Liver (tissue), 9 donors: Measurements from ENCODE around the gene DEAF1. TPM values are rescaled to one million over a fixed set of nuclear protein-coding genes. Genes with fewer than 3 reads are reported as not detected.

ENCODE experiments used
- DNase-seq: peaks from one replicate; pipeline ENCODE4 v3.0.0-alpha.2; 2017; ENCODE audit warnings: low spot score
- H3K27ac ChIP-seq, 2 donors: one replicate each; pipeline ENCODE4 v1.7.0; 2013; ENCODE audit warnings: inconsistent platforms in 2 of 2, low read length in 2 of 2, control low read depth in 1 of 2, low read depth in 1 of 2, mild to moderate bottlenecking in 1 of 2
- H3K27me3 ChIP-seq, 4 donors: one replicate each; pipeline versions ENCODE4 v1.6.1 to v1.7.0; 2013; ENCODE audit warnings: low read length in 3 of 4, inconsistent platforms in 1 of 4, mild to moderate bottlenecking in 1 of 4, moderate library complexity in 1 of 4; ENCODE audit not compliant: control insufficient read depth in 4 of 4, insufficient read depth in 4 of 4
- H3K36me3 ChIP-seq, 4 donors: one replicate each; pipeline versions ENCODE4 v1.6.1 to v1.7.0; 2013; ENCODE audit warnings: low read length in 3 of 4, mild to moderate bottlenecking in 3 of 4, low read depth in 1 of 4, moderate library complexity in 1 of 4; ENCODE audit not compliant: control insufficient read depth in 4 of 4, insufficient read depth in 3 of 4
- H3K4me1 ChIP-seq, 4 donors: one replicate each; pipeline versions ENCODE4 v1.6.1 to v1.7.0; 2013; ENCODE audit warnings: low read length in 3 of 4, mild to moderate bottlenecking in 3 of 4, moderate library complexity in 1 of 4; ENCODE audit not compliant: control insufficient read depth in 4 of 4, insufficient read depth in 4 of 4
- H3K4me3 ChIP-seq, 3 donors: one replicate each; pipeline versions ENCODE4 v1.6.1 to v1.7.0; 2013; ENCODE audit warnings: low read length in 3 of 3, control low read depth in 1 of 3, low read depth in 1 of 3, mild to moderate bottlenecking in 1 of 3
- H3K9ac ChIP-seq, 2 donors: one replicate each; pipeline ENCODE4 v1.7.0; 2013; ENCODE audit warnings: low read length in 2 of 2, mild to moderate bottlenecking in 2 of 2, moderate library complexity in 2 of 2, control low read depth in 1 of 2, low read depth in 1 of 2
- H3K9me3 ChIP-seq, 4 donors: one replicate each; pipeline versions ENCODE4 v1.6.1 to v1.7.0; 2013; ENCODE audit warnings: low read length in 3 of 4; ENCODE audit not compliant: control insufficient read depth in 4 of 4
- ATF3 ChIP-seq: IDR thresholded peaks from 2 replicates; pipeline ENCODE4 v1.6.1; 2016; ENCODE audit warnings: antibody characterized with exemption
- FOXA1 ChIP-seq: IDR thresholded peaks from 2 replicates; pipeline ENCODE4 v1.6.1; 2016; ENCODE audit warnings: antibody characterized with exemption
- FOXA2 ChIP-seq: IDR thresholded peaks from 2 replicates; pipeline ENCODE4 v1.6.1; 2016; ENCODE audit warnings: antibody characterized with exemption
- GABPA ChIP-seq, 2 donors: IDR thresholded peaks in 1 of 2; conservative IDR thresholded peaks in 1 of 2; 2 replicates each; pipeline ENCODE4 v1.6.1; 2016; ENCODE audit warnings: antibody characterized with exemption in 2 of 2, mild to moderate bottlenecking in 1 of 2, moderate library complexity in 1 of 2
- HNF4A ChIP-seq, 2 donors: conservative IDR thresholded peaks; 2 replicates each; pipeline ENCODE4 v1.6.1; 2016; ENCODE audit warnings: antibody characterized with exemption in 2 of 2, mild to moderate bottlenecking in 2 of 2
- HNF4G ChIP-seq: IDR thresholded peaks from 2 replicates; pipeline ENCODE4 v1.6.1; 2016; ENCODE audit warnings: antibody characterized with exemption
- JUND ChIP-seq, 2 donors: IDR thresholded peaks; 2 replicates each; pipeline ENCODE4 v1.6.1; 2016; ENCODE audit warnings: antibody characterized with exemption in 2 of 2
- MAX ChIP-seq: IDR thresholded peaks from 2 replicates; pipeline ENCODE4 v1.6.1; 2016; ENCODE audit warnings: antibody characterized with exemption
- NR2F2 ChIP-seq: IDR thresholded peaks from 2 replicates; pipeline ENCODE4 v1.6.1; 2016; ENCODE audit warnings: antibody characterized with exemption
- RAD21 ChIP-seq, 2 donors: IDR thresholded peaks; 2 replicates each; pipeline ENCODE4 v1.6.1; 2016; ENCODE audit warnings: antibody characterized with exemption in 2 of 2, mild to moderate bottlenecking in 2 of 2
- REST ChIP-seq: IDR thresholded peaks from 2 replicates; pipeline ENCODE4 v1.6.1; 2016; ENCODE audit warnings: antibody characterized with exemption, mild to moderate bottlenecking
- SP1 ChIP-seq: IDR thresholded peaks from 2 replicates; pipeline ENCODE4 v1.6.1; 2018; ENCODE audit warnings: antibody characterized with exemption, mild to moderate bottlenecking
- TAF1 ChIP-seq: conservative IDR thresholded peaks from 2 replicates; pipeline ENCODE4 v1.6.1; 2016; ENCODE audit warnings: antibody characterized with exemption, mild to moderate bottlenecking
- YY1 ChIP-seq: IDR thresholded peaks from 2 replicates; pipeline ENCODE4 v1.6.1; 2016; ENCODE audit warnings: antibody characterized with exemption, mild to moderate bottlenecking
- ZBTB33 ChIP-seq: IDR thresholded peaks from 2 replicates; pipeline ENCODE4 v1.6.1; 2016; ENCODE audit warnings: antibody characterized with exemption
- WGBS: extraction: QIAGEN DNeasy Blood & Tissue Kit; methylation state at CpG from one replicate; pipeline ENCODE4 v1.1.7; 2013; 5-methylcytosine and 5-hydroxymethylcytosine counted together
- polyA plus RNA-seq, 2 donors: library from polyadenylated mRNA; stranded (reverse) in 1 of 2; unstranded in 1 of 2; fragments of 200-250 nt in 1 of 2; fragments of >200 nt in 1 of 2; fragmentation: Nextera tagmentation in 1 of 2; extraction: Ambion mirVana in 1 of 2; gene quantifications; one replicate each; pipeline versions ENCODE4 v1.2.1 to v1.2.3, GENCODE V29; 2013 to 2015
- total RNA-seq, 2 donors: library from RNA; depleted of rRNA; stranded (reverse); fragments of >200 nt; gene quantifications; one replicate each; pipeline ENCODE4 v1.2.3, GENCODE V29; 2014
- donor health status: healthy.
- donor health status: healthy.
- donor health status: healthy.
- donor health status: healthy.
- donor health status: healthy.

The DEAF1 gene
- total and polyA plus RNA-seq, 4 donors, result 7.0 to 11.4 (median 10.1) TPM

GRCh38 chr11:619628-620050, 75.4 kb downstream of the DEAF1 start:
- H3K27ac ChIP-seq, result no peak overlapping the region
- no peak overlapping the region for H3K9ac ChIP-seq
- H3K9me3 ChIP-seq, result no peaks in the 10 kb centered on the region
- WGBS, result 95% methylated on average over 22 of the region's 22 CpGs
- H3K36me3 ChIP-seq, result peaks cover 0 to 5% (median 2%) of the 10 kb centered on the region in 4 donors
- DNase-seq, result no peak
- H3K4me3 ChIP-seq, result no peak overlapping the region
- H3K27me3 ChIP-seq, result no peaks in the 10 kb centered on the region
- peaks cover 0 to 32% (median 20%) of the 10 kb centered on the region in 4 donors for H3K4me1 ChIP-seq
- TF ChIP-seq SP1 (no peak), FOXA2 (no peak), HNF4A (conservative IDR thresholded peaks at IDR 0.05) (no peak), YY1 (no peak), HNF4G (no peak), GABPA (IDR thresholded peaks at IDR 0.05 in 1 of 2, conservative IDR thresholded peaks at IDR 0.05 in 1 of 2) (no peak), REST (no peak), FOXA1 (no peak), MAX (no peak)

- Histone ChIP-seq H3K9ac (no peak overlapping the region), H3K9me3 (no peaks in the 10 kb centered on the region), H3K36me3 (peaks cover 0 to 5% (median 3%) of the 10 kb centered on the region in 4 donors), H3K27ac (no peak overlapping the region), H3K4me3 (no peak overlapping the region), H3K4me1 (peaks cover 0 to 32% (median 20%) of the 10 kb centered on the region in 4 donors), H3K27me3 (no peaks in the 10 kb centered on the region)
- no peak for TF ChIP-seq JUND (IDR thresholded peaks at IDR 0.05)
- no peak for DNase-seq
- WGBS, result 96% methylated on average over 24 of the region's 24 CpGs
Measured at GRCh38 chr11:618856-619627, 76.0 kb downstream of the DEAF1 start.

GRCh38 chr11:617912-618682, 76.9 kb downstream of the DEAF1 start:
- no peaks in the 10 kb centered on the region for H3K27me3 ChIP-seq
- WGBS, result 88% methylated on average over 25 of the region's 25 CpGs
- no peaks in the 10 kb centered on the region for H3K9me3 ChIP-seq
- no peak for TF ChIP-seq NR2F2
- TF ChIP-seq MAX, result no peak
- no peak for TF ChIP-seq TAF1
- no peak for TF ChIP-seq REST
- TF ChIP-seq HNF4G, result no peak
- no peak for TF ChIP-seq ZBTB33
- no peak for TF ChIP-seq YY1
- TF ChIP-seq FOXA2, result no peak
- no peak for TF ChIP-seq GABPA (IDR thresholded peaks at IDR 0.05 in 1 of 2, conservative IDR thresholded peaks at IDR 0.05 in 1 of 2)
- TF ChIP-seq RAD21 (IDR thresholded peaks at IDR 0.05), result no peak
- no peak for TF ChIP-seq HNF4A (conservative IDR thresholded peaks at IDR 0.05)
- TF ChIP-seq ATF3, result no peak
- TF ChIP-seq SP1, result no peak

More at GRCh38 chr11:617912-618682, 76.9 kb downstream of the DEAF1 start:
- no peak overlapping the region for H3K4me3 ChIP-seq
- peaks cover 0 to 7% (median 4%) of the 10 kb centered on the region in 4 donors for H3K36me3 ChIP-seq
- H3K27ac ChIP-seq, result no peak overlapping the region
- DNase-seq, result no peak
- peaks cover 3 to 34% (median 24%) of the 10 kb centered on the region in 4 donors for H3K4me1 ChIP-seq
- no peak overlapping the region for H3K9ac ChIP-seq
